DOHH2 (cell line): ENCODE measurements around the gene HSD17B3.

Experiments
- H3F3A ChIP-seq: fragments of 200-600 bp; sonication (generic), shearing (Covaris generic); 2 replicates; pipeline ENCODE4 v1.6.0; 2016; ENCODE audit warnings: antibody characterized with exemption, mild to moderate bottlenecking; ENCODE audit not compliant: control insufficient read depth, insufficient read depth
- H3K27ac ChIP-seq: fragments of 200-600 bp; sonication (generic); 2 replicates; pipeline ENCODE4 v1.5.1; 2014; ENCODE audit warnings: low read depth, mild to moderate bottlenecking, low read length, moderate library complexity
- H3K27me3 ChIP-seq: fragments of 200-600 bp; sonication (generic); 2 replicates; pipeline ENCODE4 v1.6.1; 2014; ENCODE audit warnings: mild to moderate bottlenecking, low read length, mixed read lengths; ENCODE audit not compliant: control insufficient read depth
- H3K36me3 ChIP-seq: fragments of 200-600 bp; sonication (generic); 2 replicates; pipeline ENCODE4 v1.6.1; 2014; ENCODE audit warnings: mild to moderate bottlenecking, low read length, moderate library complexity, mixed read lengths; ENCODE audit not compliant: control insufficient read depth
- H3K4me1 ChIP-seq: fragments of 200-600 bp; sonication (generic); 2 replicates; pipeline ENCODE4 v1.6.1; 2014; ENCODE audit warnings: mild to moderate bottlenecking, low read length, mixed read lengths; ENCODE audit not compliant: control insufficient read depth
- H3K4me2 ChIP-seq: fragments of 200-600 bp; sonication (generic); 2 replicates; pipeline ENCODE4 v1.6.0; 2014; ENCODE audit warnings: mild to moderate bottlenecking, low read length, moderate library complexity
- H3K4me3 ChIP-seq: fragments of 200-600 bp; sonication (generic); 2 replicates; pipeline ENCODE4 v1.5.1; 2014; ENCODE audit warnings: mild to moderate bottlenecking, low read length, mixed read lengths
- H3K79me2 ChIP-seq: fragments of 200-600 bp; sonication (generic); 2 replicates; pipeline ENCODE4 v1.6.1; 2014; ENCODE audit warnings: mild to moderate bottlenecking, low read length, mixed read lengths; ENCODE audit not compliant: control insufficient read depth
- H3K9me2 ChIP-seq: fragments of 200-600 bp; sonication (generic); replicated peaks from 2 replicates; pipeline ENCODE4 v1.6.1; 2014; ENCODE audit warnings: mild to moderate bottlenecking, low read length, mixed read lengths; ENCODE audit not compliant: control insufficient read depth
- H3K9me3 ChIP-seq: fragments of 200-600 bp; sonication (generic); 2 replicates; pipeline ENCODE4 v1.6.1; 2014; ENCODE audit warnings: antibody characterized with exemption, low read length, mixed read lengths; ENCODE audit not compliant: control insufficient read depth, insufficient read depth
- H4K20me1 ChIP-seq: fragments of 200-600 bp; sonication (generic); 2 replicates; pipeline ENCODE4 v1.6.0; 2014; ENCODE audit warnings: low read depth, mild to moderate bottlenecking, antibody characterized with exemption, low read length, moderate library complexity; ENCODE audit not compliant: control insufficient read depth, insufficient read depth
- CTCF ChIP-seq: fragments of 200-600 bp; sonication (generic); IDR thresholded peaks from one replicate; pipeline ENCODE4 v1.5.1; 2014; ENCODE audit warnings: antibody characterized with exemption, mild to moderate bottlenecking, low read depth, low read length; ENCODE audit not compliant: poor library complexity, severe bottlenecking
- EZH2phosphoT487 ChIP-seq: fragments of 200-600 bp; sonication (generic); IDR thresholded peaks from 2 replicates; pipeline ENCODE4 v1.6.1; 2017; ENCODE audit warnings: borderline replicate concordance, mild to moderate bottlenecking, antibody characterized with exemption, low read length, moderate library complexity, mixed read lengths

HSD17B3 gene

DNA sequence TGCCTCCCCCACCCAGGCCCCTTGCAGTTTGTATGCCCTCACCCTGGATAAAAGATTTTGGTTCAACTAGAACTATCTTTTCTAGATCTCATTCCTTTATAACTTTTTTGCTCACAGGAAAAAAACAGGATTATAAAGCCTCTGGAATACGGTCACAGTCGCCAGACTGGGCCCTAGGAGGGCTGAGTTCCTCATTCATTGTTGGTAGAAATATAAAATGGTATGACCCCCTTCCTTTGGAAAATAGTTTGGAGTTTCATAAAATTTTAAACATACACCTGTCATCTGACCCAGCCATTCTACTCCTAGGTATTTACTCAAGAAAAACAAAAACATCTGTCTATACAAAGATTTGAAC is 82.1 kb downstream of the HSD17B3 start:
- H3K27ac ChIP-seq = no peak overlapping the region
- no peaks in the 10 kb centered on the region for H3K79me2 ChIP-seq
- no peaks in the 10 kb centered on the region for H3K9me3 ChIP-seq
- no peaks in the 10 kb centered on the region for H3K36me3 ChIP-seq
- TF ChIP-seq EZH2phosphoT487 (no peak), CTCF (peak; percentile 5)
- no peak overlapping the region for H3K4me2 ChIP-seq
- H3F3A ChIP-seq = no peaks in the 10 kb centered on the region
- peaks cover 5% of the 10 kb centered on the region for H3K27me3 ChIP-seq
- no peak overlapping the region for H3K4me3 ChIP-seq
- H4K20me1 ChIP-seq = no peaks in the 10 kb centered on the region
- H3K9me2 ChIP-seq = no peaks in the 10 kb centered on the region
- H3K4me1 ChIP-seq = peaks cover 7% of the 10 kb centered on the region

GRCh38 chr9:96219026-96219899 is 82.7 kb downstream of the HSD17B3 start:
- TF ChIP-seq CTCF (peak; percentile 35), EZH2phosphoT487 (no peak)
- no peaks in the 10 kb centered on the region for H3K9me3 ChIP-seq
- H3K27me3 ChIP-seq = peaks cover 5% of the 10 kb centered on the region
- no peaks in the 10 kb centered on the region for H3K36me3 ChIP-seq
- no peaks in the 10 kb centered on the region for H3K9me2 ChIP-seq
- H3K4me3 ChIP-seq = no peak overlapping the region
- no peaks in the 10 kb centered on the region for H3F3A ChIP-seq
- H4K20me1 ChIP-seq = no peaks in the 10 kb centered on the region
- no peak overlapping the region for H3K4me2 ChIP-seq
- no peaks in the 10 kb centered on the region for H3K79me2 ChIP-seq
- H3K4me1 ChIP-seq = peaks cover 7% of the 10 kb centered on the region
- H3K27ac ChIP-seq = no peak overlapping the region

GRCh38 chr9:96217754-96218693 is 84.0 kb downstream of the HSD17B3 start:
- Histone ChIP-seq H3F3A (no peaks in the 10 kb centered on the region), H3K4me3 (peak overlapping the region; percentile 53), H3K36me3 (no peaks in the 10 kb centered on the region), H4K20me1 (no peaks in the 10 kb centered on the region), H3K27me3 (peaks cover 5% of the 10 kb centered on the region), H3K27ac (no peak overlapping the region), H3K9me3 (no peaks in the 10 kb centered on the region), H3K4me1 (peaks cover 7% of the 10 kb centered on the region), H3K79me2 (no peaks in the 10 kb centered on the region), H3K4me2 (peak overlapping the region; percentile 73), H3K9me2 (no peaks in the 10 kb centered on the region)
- TF ChIP-seq EZH2phosphoT487 (no peak), CTCF (peak; percentile 94)
